NCI-H1436 treated with DMSO at 0.1 percent for 48 hours (cell line): ENCODE data around the gene COLEC12.

ENCODE experiments used
- DNase-seq: peaks from one replicate; lab custom pipeline; 2025; lab: John Stamatoyannopoulos, UW

The COLEC12 gene

GRCh38 chr18:362311-363290 lies 137.9 kb downstream of the COLEC12 start:
- DNase-seq, result no peak

GRCh38 chr18:361941-362310 lies 138.6 kb downstream of the COLEC12 start:
- DNase-seq, result no peak

- DNase-seq, result no peak
Observed at GRCh38 chr18:361100-361732, 139.3 kb downstream of the COLEC12 start.

- DNase-seq, result no peak
Observed at GRCh38 chr18:360676-361075, 139.8 kb downstream of the COLEC12 start.

- no peak for DNase-seq
Observed at GRCh38 chr18:356778-357177, 143.7 kb downstream of the COLEC12 start.

- no peak for DNase-seq
Observed at GRCh38 chr18:355678-356077, 144.8 kb downstream of the COLEC12 start.

GRCh38 chr18:354471-354870 lies 146.0 kb downstream of the COLEC12 start:
- no peak for DNase-seq

GRCh38 chr18:354003-354402 lies 146.5 kb downstream of the COLEC12 start:
- DNase-seq, result no peak

- DNase-seq, result no peak
Observed at GRCh38 chr18:352438-352837, 148.1 kb downstream of the COLEC12 start.

GRCh38 chr18:350953-351572 lies 149.4 kb downstream of the COLEC12 start:
- DNase-seq, result no peak

GRCh38 chr18:346600-346999 lies 153.9 kb downstream of the COLEC12 start:
- no peak for DNase-seq

- DNase-seq, result no peak
Observed at GRCh38 chr18:341102-341501, 159.4 kb downstream of the COLEC12 start.

GRCh38 chr18:340044-340443 lies 160.5 kb downstream of the COLEC12 start:
- no peak for DNase-seq

GRCh38 chr18:339200-339599 lies 161.3 kb downstream of the COLEC12 start:
- DNase-seq, result no peak

GRCh38 chr18:336713-337112 lies 163.8 kb downstream of the COLEC12 start:
- no peak for DNase-seq

GRCh38 chr18:335733-336132 lies 164.8 kb downstream of the COLEC12 start:
- DNase-seq, result no peak

- no peak for DNase-seq
Observed at GRCh38 chr18:334575-335132, 165.8 kb downstream of the COLEC12 start.

- DNase-seq, result no peak
Observed at GRCh38 chr18:332721-333510, 167.6 kb downstream of the COLEC12 start.

GRCh38 chr18:332007-332406 lies 168.5 kb downstream of the COLEC12 start:
- no peak for DNase-seq

- no peak for DNase-seq
Observed at GRCh38 chr18:331221-331821, 169.2 kb downstream of the COLEC12 start.

- no peak for DNase-seq
Observed at GRCh38 chr18:328928-329327, 171.6 kb downstream of the COLEC12 start.
